C4-2B (cell line): ENCODE data around the gene NUP43.

Experiments used
- CTCF ChIP-seq: fragments of 450-650 bp; conservative IDR thresholded peaks from 2 replicates; pipeline ENCODE4 v1.5.1; 2017; ENCODE audit warnings: mild to moderate bottlenecking
- ZFX ChIP-seq: fragments of 450-650 bp; IDR thresholded peaks from 2 replicates; pipeline ENCODE4 v1.6.1; 2017

GRCh38 chr6:149723262-149723661 lies 23.1 kb downstream of the NUP43 start:
- TF ChIP-seq CTCF (no peak), ZFX (no peak)
